ENCODE measurements around the gene KLHL8.
"Not testable (repeated sequence)": the region's sequence is repeated elsewhere in the genome, so short reads cannot be mapped to it uniquely, and the experiment has no call there.

Gene KLHL8

GRCh38 chr4:87219632-87220093 is 755 bp downstream of the KLHL8 start:
- Histone ChIP-seq H3K4me3 (peak overlapping the region; percentile 89), H3K36me3 (replicated peaks) (no peaks in the 10 kb centered on the region; the same call in 1 of the 2 replicates), H3K4me1 (peaks cover 12% of the 10 kb centered on the region), H3K27me3 (ENCODE audit: low read depth) (no peaks in the 10 kb centered on the region), H3K9me3 (no peaks in the 10 kb centered on the region)
- peak in 1 of 2 experiments; percentile 56 for DNase-seq (ENCODE audit: low spot score in 2 of 2)
- in situ Hi-C loops (cut with MboI; ENCODE audit: low sequenced_read_pairs) = no loop called here

- H3K4me1 ChIP-seq; in situ Hi-C loops (cut with MboI; ENCODE audit: low sequenced_read_pairs); H3K27me3 ChIP-seq (ENCODE audit: low read depth); H3K36me3 ChIP-seq (replicated peaks); H3K9me3 ChIP-seq; H3K4me3 ChIP-seq; DNase-seq (ENCODE audit: low spot score in 2 of 2): not testable (repeated sequence)
These were observed 3.1 kb downstream of the KLHL8 start for GRCh38 chr4:87217235-87217763.

- Histone ChIP-seq H3K36me3 (replicated peaks) (no peaks in the 10 kb centered on the region; the same call in 1 of the 2 replicates), H3K9me3 (no peaks in the 10 kb centered on the region), H3K27me3 (ENCODE audit: low read depth) (no peaks in the 10 kb centered on the region), H3K4me1 (peaks cover 6% of the 10 kb centered on the region), H3K4me3 (no peak overlapping the region)
- DNase-seq (ENCODE audit: low spot score in 2 of 2) = no peak
- in situ Hi-C loops (cut with MboI; ENCODE audit: low sequenced_read_pairs) = no loop called here
These were observed 3.9 kb downstream of the KLHL8 start for GRCh38 chr4:87216469-87216868.

- Histone ChIP-seq H3K9me3 (no peaks in the 10 kb centered on the region), H3K36me3 (replicated peaks) (no peaks in the 10 kb centered on the region), H3K4me3 (no peak overlapping the region), H3K27me3 (ENCODE audit: low read depth) (no peaks in the 10 kb centered on the region), H3K4me1 (peaks cover 3% of the 10 kb centered on the region)
- DNase-seq (ENCODE audit: low spot score in 2 of 2) = no peak
- in situ Hi-C loops (cut with MboI; ENCODE audit: low sequenced_read_pairs) = no loop called here
These were observed 6.9 kb downstream of the KLHL8 start for GRCh38 chr4:87213421-87214075.

GRCh38 chr4:87211249-87211952 is 9.0 kb downstream of the KLHL8 start:
- Histone ChIP-seq H3K4me3 (no peak overlapping the region), H3K36me3 (replicated peaks) (no peaks in the 10 kb centered on the region), H3K9me3 (no peaks in the 10 kb centered on the region), H3K27me3 (ENCODE audit: low read depth) (no peaks in the 10 kb centered on the region), H3K4me1 (peaks cover 3% of the 10 kb centered on the region)
- in situ Hi-C loops (cut with MboI; ENCODE audit: low sequenced_read_pairs) = no loop called here
- no peak for DNase-seq (ENCODE audit: low spot score in 2 of 2)

- in situ Hi-C loops (cut with MboI; ENCODE audit: low sequenced_read_pairs) = no loop called here
- Histone ChIP-seq H3K27me3 (ENCODE audit: low read depth) (no peaks in the 10 kb centered on the region), H3K9me3 (no peaks in the 10 kb centered on the region), H3K4me1 (peaks cover 5% of the 10 kb centered on the region), H3K4me3 (no peak overlapping the region), H3K36me3 (replicated peaks) (no peaks in the 10 kb centered on the region)
- no peak for DNase-seq (ENCODE audit: low spot score in 2 of 2)
These were observed 10.7 kb downstream of the KLHL8 start for GRCh38 chr4:87209696-87210095.

- in situ Hi-C loops (cut with MboI; ENCODE audit: low sequenced_read_pairs) = no loop called here
- DNase-seq (ENCODE audit: low spot score in 2 of 2) = no peak
- H3K4me3 ChIP-seq = no peak overlapping the region
- no peaks in the 10 kb centered on the region for H3K9me3 ChIP-seq
- no peaks in the 10 kb centered on the region for H3K36me3 ChIP-seq (replicated peaks)
- peaks cover 7% of the 10 kb centered on the region for H3K4me1 ChIP-seq
- H3K27me3 ChIP-seq (ENCODE audit: low read depth) = no peaks in the 10 kb centered on the region
These were observed 11.2 kb downstream of the KLHL8 start for GRCh38 chr4:87209182-87209581.

- Histone ChIP-seq H3K4me1 (peaks cover 3% of the 10 kb centered on the region), H3K9me3 (peaks cover 3% of the 10 kb centered on the region; the same call in 1 of the 2 replicates), H3K4me3 (no peak overlapping the region), H3K36me3 (replicated peaks) (no peaks in the 10 kb centered on the region), H3K27me3 (ENCODE audit: low read depth) (no peaks in the 10 kb centered on the region)
- in situ Hi-C loops (cut with MboI; ENCODE audit: low sequenced_read_pairs) = no loop called here
- DNase-seq (ENCODE audit: low spot score in 2 of 2) = no peak
These were observed 15.9 kb downstream of the KLHL8 start for GRCh38 chr4:87204559-87204958.

GRCh38 chr4:87196927-87197326 is 23.5 kb downstream of the KLHL8 start:
- H3K4me1 ChIP-seq = no peaks in the 10 kb centered on the region; the same call in 1 of the 2 replicates
- no peaks in the 10 kb centered on the region for H3K27me3 ChIP-seq (ENCODE audit: low read depth)
- H3K9me3 ChIP-seq = no peaks in the 10 kb centered on the region
- no peak for DNase-seq (ENCODE audit: low spot score in 2 of 2)
- no peaks in the 10 kb centered on the region for H3K36me3 ChIP-seq (replicated peaks)
- no peak overlapping the region for H3K4me3 ChIP-seq
- in situ Hi-C loops (cut with MboI; ENCODE audit: low sequenced_read_pairs) = no loop called here

GRCh38 chr4:87196146-87196545 is 24.3 kb downstream of the KLHL8 start:
- Histone ChIP-seq H3K9me3 (no peaks in the 10 kb centered on the region), H3K4me1 (no peaks in the 10 kb centered on the region; the same call in 1 of the 2 replicates), H3K36me3 (replicated peaks) (no peaks in the 10 kb centered on the region), H3K27me3 (ENCODE audit: low read depth) (no peaks in the 10 kb centered on the region), H3K4me3 (no peak overlapping the region)
- in situ Hi-C loops (cut with MboI; ENCODE audit: low sequenced_read_pairs) = no loop called here
- DNase-seq (ENCODE audit: low spot score in 2 of 2) = no peak

- H3K9me3 ChIP-seq = no peaks in the 10 kb centered on the region
- no peak overlapping the region for H3K4me3 ChIP-seq
- no peaks in the 10 kb centered on the region for H3K27me3 ChIP-seq (ENCODE audit: low read depth)
- H3K36me3 ChIP-seq (replicated peaks) = no peaks in the 10 kb centered on the region
- no peaks in the 10 kb centered on the region; the same call in 1 of the 2 replicates for H3K4me1 ChIP-seq
- DNase-seq (ENCODE audit: low spot score in 2 of 2) = no peak
- in situ Hi-C loops (cut with MboI; ENCODE audit: low sequenced_read_pairs) = no loop called here
These were observed 26.3 kb downstream of the KLHL8 start for GRCh38 chr4:87193958-87194675.

GRCh38 chr4:87192145-87192919 is 28.1 kb downstream of the KLHL8 start:
- Histone ChIP-seq H3K27me3 (ENCODE audit: low read depth) (no peaks in the 10 kb centered on the region), H3K4me1 (peaks cover 2% of the 10 kb centered on the region; the same call in 1 of the 2 replicates), H3K9me3 (no peaks in the 10 kb centered on the region), H3K36me3 (replicated peaks) (no peaks in the 10 kb centered on the region), H3K4me3 (no peak overlapping the region)
- in situ Hi-C loops (cut with MboI; ENCODE audit: low sequenced_read_pairs) = no loop called here
- DNase-seq (ENCODE audit: low spot score in 2 of 2) = no peak

- Histone ChIP-seq H3K9me3 (no peaks in the 10 kb centered on the region), H3K27me3 (ENCODE audit: low read depth) (no peaks in the 10 kb centered on the region), H3K36me3 (replicated peaks) (no peaks in the 10 kb centered on the region), H3K4me1 (peaks cover 2% of the 10 kb centered on the region; the same call in 1 of the 2 replicates), H3K4me3 (no peak overlapping the region)
- in situ Hi-C loops (cut with MboI; ENCODE audit: low sequenced_read_pairs) = no loop called here
- no peak for DNase-seq (ENCODE audit: low spot score in 2 of 2)
These were observed 31.5 kb downstream of the KLHL8 start for GRCh38 chr4:87188932-87189331.

Measured in HAP-1 (cell line).